Left renal pelvis (tissue), 4 donors: Measurements from ENCODE around the gene SNX21. TPM values are rescaled to one million over a fixed set of nuclear protein-coding genes. Genes with fewer than 3 reads are reported as not detected.
"Not testable (repeated sequence)": the region's sequence is repeated elsewhere in the genome, so short reads cannot be mapped to it uniquely, and the experiment has no call there.

Source experiments
- DNase-seq, 4 donors: peaks; one replicate each; pipeline ENCODE4 v3.0.0-alpha.2; 2013; ENCODE audit warnings: low read depth in 4 of 4, low spot score in 3 of 4
- polyA plus RNA-seq, 4 donors: library from polyadenylated mRNA; unstranded; fragments of 120-200 nt; gene quantifications; one replicate each; pipeline ENCODE4 v1.2.1, GENCODE V29; 2013; ENCODE audit not compliant: insufficient read length in 4 of 4

The SNX21 gene
- polyA plus RNA-seq, 4 donors: 11.5 to 21.1 (median 15.8) TPM

DNA sequence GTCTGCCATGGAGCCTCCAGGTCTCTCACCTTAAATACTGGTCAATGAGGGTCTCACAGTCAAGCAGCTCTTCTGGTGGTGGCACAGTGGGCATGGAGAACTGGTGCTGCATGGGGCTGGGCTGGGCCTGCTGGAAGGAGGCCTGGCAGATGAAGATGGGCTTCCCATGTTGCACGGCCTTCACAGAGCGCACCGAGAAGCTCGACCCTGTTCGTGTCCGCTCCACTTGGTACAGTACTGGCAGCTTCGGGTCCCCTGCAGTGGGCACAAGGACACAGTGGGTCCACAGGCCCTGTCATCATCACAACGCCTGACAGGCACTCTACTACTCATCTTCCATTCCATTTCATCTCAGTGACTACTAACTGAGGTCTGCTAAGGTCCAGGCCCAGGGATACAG lies 14.8 kb downstream of the SNX21 start:
- no peak for DNase-seq

DNA sequence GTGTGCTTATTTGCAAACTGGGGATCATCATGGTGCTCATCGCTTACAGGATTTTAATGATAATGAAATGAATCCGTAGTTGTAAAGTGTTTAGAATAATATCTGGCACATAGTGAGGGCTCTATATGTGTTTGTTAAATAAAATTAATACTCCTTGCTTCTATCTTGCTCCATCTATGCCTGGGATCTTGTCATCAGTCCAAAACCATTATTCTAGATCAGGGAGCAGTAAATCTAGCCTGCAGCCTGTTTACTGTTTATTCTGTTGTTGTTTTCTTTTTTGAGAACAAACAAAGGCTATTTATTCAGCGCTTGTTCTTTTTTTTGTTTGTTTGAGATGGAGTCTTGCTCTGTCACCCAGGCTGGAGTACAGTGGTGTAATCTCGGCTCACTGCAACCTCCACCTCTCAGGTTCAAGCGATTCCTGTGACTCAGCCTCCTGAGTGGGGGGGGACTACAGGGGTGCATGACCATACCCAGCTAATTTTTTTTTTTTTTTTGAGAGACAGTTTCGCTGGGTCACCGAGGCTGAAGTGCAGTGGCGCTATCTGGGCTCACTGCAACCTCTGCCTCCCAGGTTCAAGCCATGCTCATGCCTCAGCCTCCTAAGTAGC lies 15.5 kb downstream of the SNX21 start:
- DNase-seq: no peak

DNA sequence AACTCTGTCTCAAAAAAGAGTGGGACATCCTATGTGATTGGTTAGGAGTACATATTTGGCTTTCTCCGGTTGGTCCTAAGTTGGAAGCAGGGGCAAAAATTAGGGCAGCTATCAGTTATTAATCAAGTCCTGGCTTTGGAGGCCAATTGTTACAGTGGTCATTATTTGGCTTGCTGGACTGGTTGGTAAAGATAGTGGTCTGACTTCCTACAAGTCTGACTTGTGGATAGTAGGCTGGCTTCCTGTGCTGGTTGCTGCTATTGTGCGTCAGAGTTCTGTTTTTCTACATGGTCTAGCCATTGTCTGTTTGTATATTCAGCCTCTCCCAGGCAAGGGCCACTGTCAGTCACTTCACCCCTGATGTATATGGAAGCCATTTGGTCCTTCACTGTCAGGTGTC lies 16.6 kb downstream of the SNX21 start:
- DNase-seq: no peak

DNA sequence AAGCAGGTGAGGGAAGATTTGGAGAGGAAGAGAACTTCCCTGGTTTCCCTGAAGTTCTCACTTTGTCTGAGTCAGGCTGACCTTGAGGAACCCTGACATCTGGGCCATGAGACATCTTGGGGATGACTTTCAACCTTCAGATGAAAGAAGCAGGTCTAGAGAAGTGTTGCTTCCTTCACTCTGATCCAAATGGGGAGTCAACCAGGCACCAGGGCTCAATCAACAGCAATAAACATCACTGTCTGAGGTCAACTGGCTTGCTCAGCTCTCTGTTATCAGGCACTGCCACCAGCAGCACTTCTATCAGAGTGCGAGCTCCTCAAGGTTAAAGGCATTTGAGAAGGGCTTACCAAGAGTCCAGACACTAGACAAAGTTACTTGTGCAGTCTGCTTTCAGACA lies 17.3 kb downstream of the SNX21 start:
- DNase-seq: no peak

DNA sequence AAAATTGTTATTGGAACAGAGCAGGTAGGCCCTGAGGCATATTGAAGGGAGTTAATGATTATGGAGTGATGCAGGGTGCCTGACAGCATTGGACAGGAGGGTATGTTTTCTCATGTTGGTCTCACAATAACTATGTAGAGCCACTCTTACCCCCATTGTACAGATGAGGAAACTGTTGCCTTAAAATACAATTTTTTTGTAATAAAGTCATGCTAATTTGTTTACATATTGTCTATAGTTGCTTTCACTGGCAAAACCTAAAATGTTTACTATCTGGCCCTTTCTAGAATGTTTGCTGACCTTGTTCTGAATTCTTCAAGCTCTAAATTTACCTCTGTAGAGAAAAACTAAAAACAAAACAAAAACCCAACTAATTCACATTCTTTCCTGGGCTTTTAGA lies 17.9 kb downstream of the SNX21 start:
- DNase-seq: no peak

DNA sequence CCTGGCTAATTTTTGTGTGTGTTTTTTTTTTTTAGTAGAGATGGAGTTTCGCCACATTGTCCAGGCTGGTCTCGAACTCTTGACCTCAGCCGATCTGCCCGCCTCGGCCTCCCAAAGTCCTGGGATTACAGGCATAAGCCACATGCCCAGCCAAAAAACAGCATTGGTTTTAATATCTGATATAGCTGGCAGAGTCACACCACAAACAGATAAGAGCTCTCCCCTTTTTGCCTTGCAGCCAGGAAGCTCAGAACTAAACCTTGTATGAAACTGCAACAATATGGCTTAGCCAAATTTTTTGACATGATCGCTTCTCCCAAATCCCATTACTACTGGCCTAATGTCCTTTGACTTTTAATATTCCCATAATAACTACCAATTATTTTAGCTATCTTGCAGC lies 18.7 kb downstream of the SNX21 start:
- DNase-seq: no peak

DNA sequence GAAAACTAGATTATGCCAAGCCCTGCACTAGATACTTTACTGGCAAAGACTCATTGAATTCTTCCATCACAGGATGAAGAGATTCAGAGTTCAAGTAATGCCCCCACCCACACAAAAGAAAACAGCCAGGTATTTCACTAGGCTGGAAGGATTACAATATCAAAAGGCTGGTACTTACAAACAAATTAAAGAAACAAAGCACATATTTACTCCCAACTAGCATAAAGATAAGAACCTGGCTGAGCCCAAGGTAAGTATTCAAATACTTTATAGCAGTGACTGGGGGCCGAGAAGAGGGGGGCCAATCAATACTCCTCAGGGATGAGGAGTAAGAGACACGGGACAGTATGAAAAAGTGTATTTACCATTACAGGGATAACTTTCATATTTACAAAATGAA lies 19.9 kb downstream of the SNX21 start:
- DNase-seq: no peak

DNA sequence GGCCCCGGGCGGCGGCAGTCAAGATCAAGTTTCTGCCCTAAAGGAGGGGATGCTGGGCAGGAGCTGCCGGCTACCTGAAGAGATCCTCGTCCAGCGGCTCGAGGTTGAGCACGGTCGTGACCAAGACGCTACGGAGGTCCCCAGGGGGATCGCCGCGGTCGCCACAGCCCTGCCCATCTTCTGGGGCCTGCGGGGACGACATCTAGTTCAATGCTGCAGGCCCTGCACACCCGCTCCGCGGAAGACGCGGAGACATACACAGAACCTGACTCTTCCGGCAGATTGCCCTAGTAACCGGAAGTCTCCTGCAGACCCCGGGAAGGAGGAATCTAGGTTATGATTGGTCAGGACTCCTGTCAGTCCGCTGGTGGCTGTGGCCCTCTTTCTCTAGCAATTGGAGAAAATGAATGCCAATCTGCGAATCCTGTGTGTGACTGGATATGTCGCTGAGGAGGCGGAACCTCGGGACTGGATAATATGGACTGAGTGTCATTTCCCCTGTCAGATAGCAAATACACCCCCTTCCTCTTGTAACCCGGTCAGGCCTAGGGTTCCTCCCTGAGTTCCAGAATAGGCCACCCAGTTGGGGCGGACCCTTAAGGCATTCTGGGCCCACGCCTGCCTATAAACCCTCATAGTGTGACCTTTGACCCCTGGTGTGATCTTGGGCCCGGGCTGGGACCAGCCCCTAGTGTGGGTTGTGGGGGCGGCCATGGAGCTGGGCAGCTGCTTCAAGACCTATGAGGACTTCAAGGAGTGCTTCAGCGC lies 23.7 kb downstream of the SNX21 start, which contains the start of the genes ACOT8 and ZSWIM3:
TSS of gene ACOT8 (minus strand) at position 279 of the 768 bp plus-strand sequence. CDS start at position 202, 77 bp downstream.
TSS of gene ZSWIM3 (plus strand) at position 501 of the 768 bp plus-strand sequence. CDS start at position 713, 212 bp downstream.
- DNase-seq: peak; percentile 100

DNA sequence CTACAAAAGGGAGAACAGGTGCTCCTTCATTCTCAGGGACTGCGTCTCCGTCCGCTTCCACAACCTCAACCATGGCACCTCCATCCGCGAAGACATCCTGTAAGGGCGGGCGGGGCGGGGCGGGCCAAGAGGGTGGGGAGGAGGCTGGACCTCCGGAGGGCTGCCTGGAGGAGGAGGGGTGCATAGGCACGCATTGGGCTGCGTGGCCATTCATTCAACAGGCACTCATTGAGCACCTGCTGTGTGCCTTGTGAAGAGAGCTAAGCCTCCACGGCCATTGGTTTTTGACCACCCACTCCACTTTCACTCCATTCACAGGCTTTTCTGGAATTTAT lies 24.2 kb downstream of the SNX21 start:
- DNase-seq: no peak

DNA sequence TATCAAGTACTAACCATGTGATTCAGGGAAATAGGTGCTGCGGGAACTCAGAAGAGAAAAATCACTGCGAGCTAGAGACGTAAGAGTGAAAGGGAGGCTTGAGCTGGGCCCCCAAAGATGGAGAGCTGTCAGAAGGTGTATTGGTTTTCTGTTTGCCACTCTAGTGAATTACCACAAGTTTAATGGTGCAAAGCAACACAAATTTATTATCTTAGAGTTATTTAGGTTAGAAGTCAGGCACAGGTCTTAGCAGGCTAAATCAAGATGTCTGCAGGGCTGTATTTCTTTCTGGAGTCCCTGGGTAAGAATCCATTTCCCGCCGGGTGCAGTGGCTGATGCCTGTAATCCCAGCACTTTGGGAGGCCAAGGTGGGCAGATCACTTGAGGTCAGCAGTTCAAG lies 26.3 kb downstream of the SNX21 start:
- DNase-seq: peak in 1 of 4 donors; percentile 36

DNA sequence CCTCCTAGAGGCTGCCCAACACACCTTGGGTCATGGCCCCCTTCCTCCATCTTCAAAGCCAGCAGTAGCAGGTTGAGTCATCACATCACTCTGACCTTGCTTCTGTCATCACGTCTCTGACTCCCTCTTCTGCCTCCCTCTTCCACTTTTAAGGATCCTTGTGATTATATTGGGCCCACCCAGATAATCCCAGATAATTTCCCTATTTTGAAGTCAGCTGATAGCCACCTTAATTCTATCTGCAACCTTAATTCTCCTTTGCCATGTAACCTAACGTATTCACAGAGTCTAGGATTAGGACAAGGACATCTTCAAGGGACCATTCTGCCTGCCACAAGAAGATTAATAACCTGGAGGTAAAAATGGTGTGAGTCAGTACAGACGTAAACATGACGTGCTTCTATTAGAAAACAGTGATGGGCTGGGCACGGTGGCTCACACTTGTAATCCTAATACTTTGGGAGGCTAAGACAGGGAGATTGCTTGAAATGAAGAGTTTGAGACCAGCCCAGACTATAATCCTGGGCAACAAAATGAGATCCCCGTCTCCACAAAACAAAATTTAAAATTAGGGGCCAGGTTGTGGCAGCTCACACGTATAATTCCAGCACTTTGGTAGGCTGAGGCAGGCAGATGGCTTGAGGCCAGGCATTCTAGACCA lies 27.1 kb downstream of the SNX21 start:
- DNase-seq: no peak

DNA sequence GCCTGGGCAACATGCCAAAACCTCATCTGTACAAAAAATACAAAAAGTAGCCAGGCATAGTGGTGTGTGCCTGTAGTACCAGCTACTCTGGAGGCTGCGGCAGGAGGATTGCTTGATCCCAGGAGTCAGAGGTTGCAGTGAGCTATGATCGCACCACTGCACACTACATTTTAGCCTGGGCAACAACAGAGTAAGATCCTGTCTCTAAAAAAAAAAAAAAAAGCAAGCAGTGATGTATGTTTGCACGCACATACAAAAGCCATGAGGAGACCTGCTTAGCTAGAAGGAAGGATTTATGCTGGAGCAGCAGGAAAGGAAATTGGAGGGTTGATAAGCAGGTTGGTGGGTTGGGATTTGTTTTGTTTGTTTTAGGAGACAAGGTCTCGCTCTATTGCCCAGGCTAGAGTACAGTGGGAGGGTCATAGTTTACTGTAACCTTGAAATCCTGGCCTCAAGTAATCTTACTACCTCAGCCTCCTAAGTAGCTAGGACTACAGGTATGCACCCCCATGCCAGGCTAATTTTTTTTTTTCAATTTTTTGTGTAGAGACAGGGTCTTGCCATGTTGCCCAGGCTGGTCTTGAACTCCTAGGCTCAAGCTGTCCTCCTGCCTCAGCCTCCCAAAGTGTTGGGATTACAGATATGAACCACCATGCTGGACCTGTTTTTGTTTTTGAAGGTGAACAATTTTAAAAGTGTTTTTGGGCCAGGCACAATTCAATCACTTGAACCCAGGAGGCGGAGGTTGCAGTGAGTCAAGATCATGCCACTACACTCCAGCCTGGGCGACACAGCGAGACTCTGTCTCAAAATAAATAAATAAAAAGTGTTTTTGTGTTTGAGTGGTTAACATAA lies 27.8 kb downstream of the SNX21 start:
- DNase-seq: no peak

DNA sequence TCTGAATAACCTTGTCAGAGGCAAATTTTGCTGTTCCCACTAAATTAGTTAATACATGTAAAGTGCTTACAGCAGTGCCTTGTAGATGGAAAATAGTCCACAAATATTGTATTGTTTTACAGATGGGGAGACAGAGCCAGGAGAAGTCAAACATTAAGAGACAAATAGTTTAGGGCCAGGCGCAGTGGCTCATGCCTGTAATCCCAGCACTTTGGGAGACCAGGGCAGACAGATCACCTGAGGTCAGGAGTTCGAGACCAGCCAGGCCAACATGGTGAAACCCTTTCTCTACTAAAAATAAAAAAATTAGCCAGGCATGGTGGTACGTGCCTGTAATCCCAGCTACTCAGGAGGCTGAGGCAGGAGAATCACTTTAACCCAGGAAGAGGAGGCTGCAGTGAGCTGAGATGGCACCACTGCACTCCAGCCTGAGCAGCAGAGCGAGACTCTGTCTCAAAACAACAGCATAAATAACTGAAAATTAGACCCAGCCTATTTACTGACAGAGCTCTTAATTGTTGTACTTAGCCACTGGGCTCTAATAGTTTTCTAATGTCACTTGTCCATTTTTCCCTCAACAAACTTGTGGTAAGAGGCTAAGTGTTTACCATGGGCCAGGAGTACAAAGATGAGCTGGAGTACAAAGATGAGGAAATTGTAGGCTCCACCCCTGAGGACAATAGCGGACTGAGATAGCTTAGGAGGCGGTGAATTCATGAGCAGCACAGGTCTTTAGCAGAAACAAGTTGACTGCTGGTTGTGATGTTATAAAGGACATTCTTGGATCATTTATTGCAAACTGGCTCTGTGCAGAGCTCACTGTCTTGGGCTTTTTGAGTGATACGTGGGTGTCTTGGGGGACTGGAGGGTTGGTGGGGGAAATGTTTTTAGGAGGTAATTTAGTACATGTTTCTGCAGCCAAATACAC lies 30.2 kb downstream of the SNX21 start:
- no peak for DNase-seq

DNA sequence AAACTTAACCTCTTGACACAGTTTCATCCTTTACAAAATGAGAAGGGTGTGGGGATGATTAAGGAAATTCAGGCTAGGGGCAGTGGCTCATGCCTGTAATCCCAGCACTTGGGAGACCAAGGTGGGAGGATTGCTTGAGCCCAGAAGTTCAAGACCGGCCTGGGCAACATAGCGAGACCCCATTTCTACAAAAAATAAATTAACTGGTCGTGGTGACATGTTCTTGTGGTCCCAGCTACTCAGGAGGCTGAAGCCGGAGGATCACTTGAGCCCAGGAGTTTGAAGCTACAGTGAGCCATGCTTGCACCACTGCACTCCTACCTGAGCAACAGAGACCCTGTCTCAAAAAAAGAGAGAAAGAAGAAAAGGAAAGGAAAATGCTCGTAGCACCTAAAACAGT lies 32.9 kb downstream of the SNX21 start:
- no peak for DNase-seq

DNA sequence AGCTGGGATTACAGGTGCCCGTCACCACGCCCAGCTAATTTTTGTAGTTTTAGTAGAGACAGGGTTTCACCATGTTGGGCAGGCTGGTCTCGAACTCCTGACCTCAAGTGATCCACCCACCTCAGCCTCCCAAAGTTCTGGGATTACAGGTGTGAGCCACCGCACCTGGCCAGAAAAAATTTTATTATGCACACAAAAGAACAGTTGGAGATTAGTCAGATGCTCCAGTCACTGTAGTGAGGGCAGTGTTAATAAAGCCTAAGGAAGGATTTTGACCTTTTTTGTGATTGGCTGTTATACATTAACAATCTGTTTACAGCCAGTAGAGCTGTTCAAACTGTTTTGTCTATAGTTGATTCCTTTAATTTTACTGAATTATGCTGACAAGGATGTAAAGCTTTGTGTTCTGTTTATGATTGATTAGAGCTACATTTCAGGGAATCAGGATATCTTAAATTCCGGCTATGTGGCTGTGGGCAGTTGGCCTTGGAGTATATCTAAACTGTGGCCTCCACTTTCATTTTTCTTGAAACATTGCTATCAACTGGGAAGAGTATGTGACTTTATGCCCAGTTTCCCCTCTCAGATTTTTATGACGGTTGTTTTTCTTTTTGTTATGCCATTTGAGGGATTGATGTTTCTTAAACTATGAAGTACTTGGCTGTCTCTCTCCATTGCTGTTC lies 33.7 kb downstream of the SNX21 start:
- no peak for DNase-seq

DNA sequence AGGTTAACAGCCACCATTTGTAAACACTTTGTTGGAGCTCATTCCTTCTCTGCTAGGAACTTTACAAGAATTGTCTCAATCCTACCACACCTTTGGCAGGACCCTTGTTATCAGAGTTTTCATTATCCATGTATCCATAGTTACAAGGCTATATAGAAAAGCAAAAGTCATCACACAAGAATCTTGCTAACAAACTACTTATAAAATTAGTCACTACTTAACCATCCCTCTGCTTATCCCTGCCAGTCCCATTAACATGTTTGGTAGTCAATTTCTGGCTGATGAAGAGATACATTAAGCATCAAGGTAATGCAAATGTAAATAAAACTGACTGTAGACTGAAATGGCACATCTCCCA lies 34.2 kb downstream of the SNX21 start:
- DNase-seq: no peak

DNA sequence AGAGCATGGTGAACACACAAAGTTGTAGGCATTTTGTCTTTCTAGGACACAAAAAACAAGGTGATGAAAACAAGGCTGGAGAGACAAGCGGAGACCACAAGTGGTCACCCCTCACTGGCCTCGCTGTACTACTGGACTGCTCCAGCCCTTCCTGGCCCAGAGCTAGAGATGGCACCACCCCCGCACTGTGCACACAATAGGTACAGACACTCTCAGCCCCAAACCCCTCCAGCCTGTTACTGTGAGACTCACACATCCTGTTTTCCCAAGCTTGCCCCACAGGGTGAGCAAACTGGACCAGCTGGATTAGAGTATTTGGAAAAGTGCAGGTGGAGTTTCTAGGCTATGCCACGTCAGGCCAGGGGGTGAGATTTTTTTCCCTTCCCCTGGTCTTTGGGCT lies 39.0 kb downstream of the SNX21 start:
- no peak for DNase-seq

DNA sequence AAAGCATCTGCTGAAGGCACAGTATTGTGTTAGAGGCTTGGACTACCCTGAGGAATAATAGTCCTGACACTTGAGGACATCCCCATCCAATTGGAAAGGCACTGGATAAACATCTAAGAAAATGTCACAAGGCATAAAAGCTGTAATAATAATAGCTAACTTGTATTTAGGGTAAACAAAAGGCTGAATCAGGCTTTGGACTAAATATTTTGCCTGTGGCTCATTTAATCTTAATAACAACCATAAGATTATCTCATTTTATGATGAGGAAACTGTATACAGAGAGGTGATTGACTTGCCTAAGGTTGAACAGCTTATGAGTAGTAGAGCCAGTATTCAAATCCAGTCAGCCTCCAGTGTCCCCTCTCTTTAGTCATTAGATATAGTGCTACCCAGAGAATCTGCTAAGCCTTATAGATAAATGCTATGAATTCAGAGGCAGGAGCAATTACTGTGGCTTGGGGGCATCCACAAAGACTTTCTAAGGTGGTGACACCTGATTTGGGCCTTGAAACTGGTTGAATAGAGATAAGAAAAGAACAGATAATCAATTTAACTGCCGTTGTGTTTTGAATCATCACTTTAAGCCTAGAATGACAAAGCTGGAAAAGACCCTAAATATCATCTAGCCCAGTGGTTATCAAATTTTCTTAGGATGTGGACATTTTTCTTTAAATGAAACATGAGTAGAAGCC lies 40.0 kb downstream of the SNX21 start:
- DNase-seq: no peak

DNA sequence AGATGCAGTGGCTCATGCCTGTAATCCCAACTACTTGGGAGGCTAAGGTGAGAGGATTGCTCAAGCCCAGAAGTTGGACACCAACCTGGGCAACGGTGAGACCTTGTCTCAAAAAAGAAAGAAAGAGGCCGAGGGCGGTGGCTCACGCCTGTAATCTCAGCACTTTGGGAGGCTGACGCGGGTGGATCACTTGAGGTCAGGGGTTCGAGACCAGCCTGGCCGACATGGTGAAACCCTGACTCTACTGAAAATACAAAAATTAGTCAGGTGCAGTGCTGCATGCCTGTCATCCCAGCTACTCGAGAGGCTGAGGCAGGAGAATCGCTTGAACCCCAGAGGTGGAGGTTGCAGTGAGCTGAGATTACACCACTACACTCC lies 40.5 kb downstream of the SNX21 start:
- not testable (repeated sequence) for DNase-seq
